ENCODE measurements around the gene BMX. TPM values are rescaled to one million over a fixed set of nuclear protein-coding genes. Genes with fewer than 3 reads are reported as not detected.

BMX gene
- total and polyA plus RNA-seq, 9 of the 15 experiments (the other 6 are each of a cell fraction or from before 2014, with no cell fraction given), result 0.45 to 4.2 (median 1.8) TPM

- H3K36me3 ChIP-seq (ENCODE audit: control insufficient read depth, insufficient read depth, low read length), result peaks cover 3% of the 10 kb centered on the region; the same call in 1 of the 3 replicates
- H3K4me1 ChIP-seq (replicated peaks in 1 of 2; ENCODE audit: control insufficient read depth in 2 of 2, insufficient read depth in 2 of 2, low read length in 2 of 2), result peaks cover 0 to 4% of the 10 kb centered on the region in 2 experiments; a peak in 1 of 5 replicates
- ATAC-seq, result no peak
- in situ Hi-C loops (cut with MboI) (loop anchor here (10.0 kb wide), 1 partner anchor 190 kb away; the partner anchor contains the start of gene CLTRN), intact Hi-C loops (cut with micrococcal nuclease) (no loop called here)
- no peaks in the 10 kb centered on the region for H3K79me2 ChIP-seq (ENCODE audit: control insufficient read depth, insufficient read depth, low read length)
- no TSS peak for BruUV-seq (replicated peaks)
- FAIRE-seq, result no peak
- TF ChIP-seq BRD9 (IDR thresholded peaks at IDR 0.05; ENCODE audit: low read depth, partially characterized antibody) (no peak), MLX (CRISPR knock-in tag; conservative IDR thresholded peaks at IDR 0.05) (no peak), NR3C1 (CRISPR knock-in tag; IDR thresholded peaks at IDR 0.05) (no peak), KLF1 (tag; IDR thresholded peaks at IDR 0.05) (no peak), POLR2B (IDR thresholded peaks at IDR 0.05; ENCODE audit: low read depth, partially characterized antibody) (no peak), KLF10 (CRISPR knock-in tag; IDR thresholded peaks at IDR 0.05) (no peak), YBX1 (IDR thresholded peaks at IDR 0.05) (no peak), HNRNPUL1 (IDR thresholded peaks at IDR 0.05; ENCODE audit: low read length) (no peak), ZFP91 (CRISPR knock-in tag; IDR thresholded peaks at IDR 0.05) (no peak), PPARD (CRISPR knock-in tag; IDR thresholded peaks at IDR 0.05) (no peak), BRD4 (IDR thresholded peaks at IDR 0.05) (no peak), KLF13 (tag; IDR thresholded peaks at IDR 0.05; ENCODE audit: borderline replicate concordance, low read depth) (no peak), TCFL5 (CRISPR knock-in tag; conservative IDR thresholded peaks at IDR 0.05) (no peak), ZNF518B (CRISPR knock-in tag; IDR thresholded peaks at IDR 0.05) (no peak), XRCC3 (IDR thresholded peaks at IDR 0.05) (no peak), MAFK (IDR thresholded peaks at IDR 0.05; ENCODE audit: low read length) (no peak), DIDO1 (tag; IDR thresholded peaks at IDR 0.05; ENCODE audit: low read depth) (no peak)
- CTCF ChIA-PET (ENCODE audit: low intra/inter-chr PET ratio), result no interaction called here
- H3K9ac ChIP-seq (ENCODE audit: insufficient read depth in 1 of 2, low read depth in 2 of 2, low read length in 2 of 2), result no peak overlapping the region
- H3K4me3 ChIP-seq, result no peak overlapping the region
- POLR2A ChIA-PET, result no interaction called here
- no peaks in the 10 kb centered on the region for H4K20me1 ChIP-seq (replicated peaks; ENCODE audit: control insufficient read depth, insufficient read depth, low read length)
- no peak overlapping the region for H2AFZ ChIP-seq (ENCODE audit: low read depth, low read length)
- no peaks in the 10 kb centered on the region for H3K9me1 ChIP-seq (ENCODE audit: control insufficient read depth, insufficient read depth, low read length)
- no peaks in the 10 kb centered on the region for H3K27me3 ChIP-seq (ENCODE audit: control insufficient read depth in 2 of 2, insufficient read depth in 2 of 2, low read length in 2 of 2)
- no peak overlapping the region for H3K27ac ChIP-seq (ENCODE audit: extremely low read depth, low read depth, low read length)
- H3K9me3 ChIP-seq (replicated peaks; ENCODE audit: control insufficient read depth, insufficient read depth, low read depth, low read length), result no peaks in the 10 kb centered on the region
- 46% methylated on average over 5 of the region's 5 CpGs for WGBS (ENCODE audit: insufficient coverage, low coverage, missing lambda C conversion rate)
- no peak for DNase-seq (ENCODE audit: extremely low read depth in 1 of 4, low spot score in 3 of 4)
- H3K4me2 ChIP-seq (ENCODE audit: insufficient read depth, low read length), result no peak overlapping the region
Measured at GRCh38 chrX:15475021-15475420, 25.6 kb upstream of the BMX start.
